H4 (cell line): ENCODE data around the gene CNKSR2. TPM values are rescaled to one million over a fixed set of nuclear protein-coding genes. Genes with fewer than 3 reads are reported as not detected.
"Not testable (repeated sequence)": the region's sequence is repeated elsewhere in the genome, so short reads cannot be mapped to it uniquely, and the experiment has no call there.

Experiments used
- DNase-seq: peaks from one replicate; pipeline ENCODE4 v3.0.0-alpha.2; 2015; ENCODE audit warnings: low spot score
- total RNA-seq: library from RNA; depleted of rRNA; stranded (reverse); fragments of >200 nt; shearing (Covaris generic); gene quantifications from 2 replicates; pipeline ENCODE4 v1.2.3, GENCODE V29; 2014

The CNKSR2 gene
- total RNA-seq, 1 experiment from 2014 or later: 6.0 TPM

DNA sequence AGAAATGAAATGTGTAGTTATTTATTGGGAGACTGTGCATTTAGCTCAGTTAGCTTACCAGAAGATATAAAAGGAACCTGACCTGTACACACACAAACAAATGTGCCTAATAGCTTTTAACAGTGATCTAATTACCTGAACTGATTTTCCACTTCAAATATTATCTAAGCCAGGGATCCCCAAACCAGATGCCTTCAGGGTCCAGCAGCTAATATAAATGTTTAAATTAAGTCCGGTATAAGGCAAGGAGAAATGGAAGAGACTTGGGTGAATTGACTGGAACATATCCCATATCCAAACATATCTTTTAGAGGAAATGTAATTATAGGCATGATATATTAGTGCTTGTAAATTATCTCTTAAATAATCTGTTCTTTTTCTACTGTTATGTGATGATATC, 66.7 kb downstream of the CNKSR2 start:
- DNase-seq: no peak

DNA sequence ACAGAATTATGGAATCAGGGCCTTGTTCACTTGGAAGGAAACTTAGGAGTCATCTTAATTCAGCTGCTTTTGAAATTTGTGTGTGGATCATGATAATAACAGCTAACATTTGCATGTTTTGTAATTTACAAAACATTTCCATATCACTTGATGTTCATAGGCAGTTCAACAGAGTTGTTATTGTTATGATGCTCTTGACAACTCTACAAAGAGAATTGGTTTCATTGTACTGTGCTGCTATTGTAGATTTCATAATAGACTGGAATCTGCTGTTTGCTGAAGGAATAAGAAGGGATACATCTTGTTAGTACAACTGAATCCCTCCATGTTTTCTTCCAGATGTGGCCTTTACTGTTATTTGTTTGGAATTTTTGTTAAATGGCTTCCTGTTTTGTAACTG, 83.5 kb downstream of the CNKSR2 start:
- no peak for DNase-seq

DNA sequence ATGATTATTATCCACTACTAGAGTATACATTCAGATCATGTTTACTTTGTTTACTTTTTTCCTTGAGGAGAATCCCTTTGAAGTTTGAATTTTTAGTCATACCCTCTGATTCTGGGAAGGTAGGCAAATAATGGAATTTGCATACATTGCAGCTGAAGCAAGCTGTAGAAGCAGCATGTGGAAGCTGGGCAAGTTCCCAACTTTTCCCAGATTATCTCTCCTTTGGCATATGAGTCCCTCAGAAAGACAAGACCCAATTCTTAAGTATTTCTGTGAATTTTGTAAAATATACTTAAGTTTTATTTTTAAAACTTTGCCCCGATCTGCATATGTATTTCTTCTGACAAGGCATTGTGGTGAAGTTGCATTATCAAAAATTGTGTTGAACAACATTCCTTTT, 94.9 kb downstream of the CNKSR2 start:
- DNase-seq: no peak

DNA sequence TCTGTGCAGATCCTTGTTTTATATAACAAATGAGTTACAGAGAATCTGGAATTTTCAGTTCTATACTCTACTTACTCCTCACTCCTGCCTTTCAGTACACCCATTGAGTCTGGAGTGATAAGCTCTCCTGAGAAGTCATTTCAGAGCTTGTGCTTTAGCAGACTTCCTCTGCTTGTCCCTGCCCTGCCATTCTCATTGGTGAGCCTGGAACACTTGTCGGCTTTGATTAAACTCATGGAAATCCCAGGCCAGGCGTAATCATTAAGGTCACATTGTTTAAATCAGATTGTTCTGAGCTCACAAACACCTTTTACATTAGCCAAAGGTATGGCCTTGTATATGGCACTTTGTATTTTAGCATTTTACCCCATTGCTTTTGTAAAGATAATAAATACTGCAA, 102.7 kb downstream of the CNKSR2 start:
- DNase-seq: no peak

DNA sequence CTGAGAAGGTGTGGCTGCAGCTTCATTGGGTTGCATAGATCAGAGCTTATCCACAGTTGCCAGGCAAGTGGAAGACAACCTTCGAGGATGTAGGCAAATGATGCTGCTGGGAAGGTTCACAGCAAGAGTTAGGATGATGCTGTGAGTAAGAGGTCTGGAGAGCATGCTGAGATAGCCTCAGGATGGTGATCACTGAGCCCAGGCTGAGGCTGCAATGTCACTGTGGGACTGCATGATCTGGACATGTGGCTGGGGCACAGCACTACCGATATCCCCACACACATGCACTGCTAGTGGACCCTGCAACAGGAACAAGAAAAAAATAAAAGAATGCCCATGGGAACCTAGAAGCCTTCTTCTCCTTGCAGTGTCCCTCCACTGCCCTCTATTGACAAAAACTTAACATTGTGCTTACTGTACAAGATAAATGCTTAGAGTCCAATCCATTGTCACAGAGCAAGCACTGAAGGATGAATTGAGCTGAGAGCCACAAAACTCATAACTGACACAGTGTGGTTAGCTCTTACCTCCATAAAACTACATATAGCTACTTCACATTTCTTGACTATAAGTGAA, 105.6 kb downstream of the CNKSR2 start:
- DNase-seq: peak; percentile 62

DNA sequence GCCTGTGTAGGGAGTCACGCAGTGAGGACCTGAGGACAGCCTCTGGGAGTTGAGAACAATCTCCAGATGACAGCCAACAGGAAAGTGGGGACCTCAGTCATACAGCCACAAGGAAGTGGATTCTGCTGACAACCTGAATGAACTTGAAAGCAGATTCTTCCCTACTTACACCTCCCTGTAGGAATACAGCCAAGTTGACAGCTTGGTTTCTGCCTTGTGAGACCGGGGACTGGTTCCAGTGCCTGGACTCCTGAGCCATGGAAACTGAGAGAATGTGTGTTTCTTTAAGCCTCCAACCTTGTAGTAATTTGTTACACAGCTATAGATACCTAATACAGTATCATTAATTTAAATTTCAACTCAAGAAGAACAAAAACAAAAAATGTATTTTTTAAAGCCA, 107.5 kb downstream of the CNKSR2 start:
- no peak for DNase-seq

DNA sequence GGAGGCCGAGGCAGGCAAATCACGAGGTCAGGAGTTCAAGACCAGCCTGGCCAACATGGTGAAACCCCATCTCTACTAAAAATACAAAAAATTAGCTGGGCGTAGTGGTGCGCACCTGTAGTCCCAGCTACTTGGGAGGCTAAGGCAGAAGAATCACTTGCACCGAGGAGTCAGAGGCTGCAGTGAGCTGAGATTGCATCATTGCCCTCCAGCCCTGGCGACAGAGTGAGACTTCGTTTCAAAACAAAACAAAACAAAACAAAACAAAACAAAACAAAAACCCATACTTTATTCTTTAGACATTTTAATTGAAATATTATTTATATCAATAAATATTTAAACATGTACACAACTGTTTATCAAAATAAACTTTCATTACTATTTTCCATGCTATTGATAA, 109.8 kb downstream of the CNKSR2 start:
- DNase-seq: not testable (repeated sequence)

DNA sequence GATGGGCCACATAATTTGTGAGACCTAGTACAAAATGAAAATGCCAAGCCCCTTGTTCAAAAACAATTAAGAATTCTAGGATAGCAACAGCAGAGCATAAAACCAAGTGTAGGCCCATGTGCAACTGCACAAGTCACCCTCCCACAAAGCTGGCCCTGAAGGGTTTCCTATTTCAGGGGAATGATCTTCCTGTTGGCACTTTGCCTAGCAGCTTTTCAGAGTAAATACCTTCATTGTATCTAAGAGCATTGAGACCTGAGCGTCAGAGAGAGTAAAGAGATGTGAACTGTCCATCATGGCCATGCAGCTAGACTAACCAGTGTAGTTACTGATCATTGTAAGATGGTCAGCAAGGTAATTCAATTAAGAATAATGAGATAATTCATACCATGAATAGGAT, 113.6 kb downstream of the CNKSR2 start:
- peak; percentile 13 for DNase-seq

DNA sequence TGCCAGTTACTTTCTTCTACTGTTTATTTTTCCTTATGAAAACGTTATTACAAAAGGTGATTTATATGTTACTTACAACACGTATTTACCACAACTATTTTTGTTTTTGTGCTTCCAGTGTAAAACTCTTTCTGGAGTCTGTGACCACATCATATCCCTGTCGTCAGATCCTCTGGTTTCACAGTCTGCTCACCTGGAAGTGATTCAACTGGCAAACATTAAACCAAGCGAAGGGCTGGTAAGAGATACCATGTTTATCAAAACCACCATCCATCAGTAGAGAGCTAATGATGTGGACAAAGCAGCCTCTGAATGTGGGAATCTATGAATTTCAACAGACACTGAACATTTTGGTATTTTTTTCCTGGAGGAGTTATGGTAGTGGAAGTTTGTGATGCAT, 116.1 kb downstream of the CNKSR2 start:
- DNase-seq: peak; percentile 28

DNA sequence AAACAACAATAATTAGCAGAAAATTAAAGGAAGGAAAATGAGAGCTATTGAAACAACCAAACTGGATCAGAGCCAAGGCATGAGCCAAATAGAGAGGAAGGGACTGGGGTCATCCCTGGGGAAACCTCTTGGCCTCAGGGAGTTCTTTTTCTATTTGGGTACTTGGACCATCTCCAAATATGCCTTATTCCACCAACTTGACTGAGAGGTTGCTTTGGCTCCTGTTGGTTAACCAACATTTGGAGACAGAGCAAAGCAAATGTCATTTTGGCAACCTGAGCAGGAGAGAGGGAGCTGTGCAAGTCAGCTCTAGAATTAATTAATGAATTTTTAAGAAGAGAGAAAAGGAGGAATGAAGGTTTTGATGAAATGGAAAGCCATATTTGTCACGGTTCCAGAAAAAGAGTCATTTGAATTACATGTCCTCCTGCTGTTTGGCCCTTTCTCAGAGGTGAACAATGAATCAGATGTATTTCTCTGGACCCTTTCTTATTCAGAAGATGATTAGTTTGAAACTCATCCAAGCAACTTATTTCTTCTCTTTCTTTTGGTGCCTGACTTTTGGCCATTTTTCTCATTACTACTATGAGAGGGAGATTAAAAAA, 119.1 kb downstream of the CNKSR2 start:
- DNase-seq: no peak

DNA sequence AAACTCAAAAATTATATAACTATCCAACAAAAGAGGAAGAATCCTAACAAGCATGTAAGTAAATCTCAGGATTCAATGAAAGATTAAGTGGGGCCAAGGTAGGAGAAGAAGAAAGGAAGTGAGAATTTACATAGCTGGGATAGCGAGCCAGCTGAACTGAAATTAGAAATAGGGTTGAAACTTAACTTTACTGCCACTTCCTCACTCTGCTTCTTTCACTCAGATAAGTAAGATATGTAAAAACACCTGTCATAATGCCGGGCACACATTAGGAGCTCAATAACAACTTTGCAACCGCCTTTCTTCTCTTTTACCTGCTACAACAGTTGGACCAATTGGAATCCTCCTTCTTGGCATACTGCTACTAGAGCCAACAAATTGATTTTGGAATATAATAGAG, 129.4 kb downstream of the CNKSR2 start:
- DNase-seq: no peak

DNA sequence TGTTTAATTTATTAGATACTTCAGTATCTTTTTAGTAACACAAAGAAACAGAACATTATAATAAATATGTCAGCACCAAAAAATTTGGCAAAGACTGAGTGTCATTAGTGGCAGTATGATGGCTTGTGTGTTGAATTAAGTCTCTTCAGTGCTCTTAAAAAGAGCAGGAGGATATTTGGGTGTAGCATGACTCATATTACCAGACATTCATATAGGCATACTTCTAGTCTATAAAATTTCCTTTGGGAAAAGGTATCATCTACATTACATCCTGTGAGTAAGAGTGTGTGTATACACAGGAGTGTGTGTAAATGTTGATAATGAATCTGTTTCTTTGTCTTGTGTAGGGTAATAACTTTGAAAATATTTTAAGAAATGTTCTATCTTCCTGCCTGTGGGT, 135.7 kb downstream of the CNKSR2 start:
- no peak for DNase-seq

DNA sequence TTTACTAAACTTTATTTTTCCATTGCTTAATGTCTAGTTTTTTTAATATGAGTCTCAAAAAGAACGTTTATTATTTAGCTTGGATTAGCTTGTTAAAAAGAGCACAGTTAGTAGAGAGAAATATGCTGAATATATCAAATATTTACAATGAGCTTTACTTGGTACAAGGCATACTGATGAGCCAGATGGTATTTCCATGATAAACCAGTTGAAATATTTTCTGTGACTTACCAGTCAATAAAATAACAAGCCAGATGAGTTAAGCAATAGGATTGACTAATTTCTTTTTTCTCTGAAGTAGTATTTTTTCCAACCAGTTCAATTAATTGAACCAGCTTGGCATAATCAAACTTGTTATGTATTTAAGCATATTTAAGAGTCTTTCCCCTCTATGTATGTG, 149.8 kb downstream of the CNKSR2 start:
- no peak for DNase-seq

DNA sequence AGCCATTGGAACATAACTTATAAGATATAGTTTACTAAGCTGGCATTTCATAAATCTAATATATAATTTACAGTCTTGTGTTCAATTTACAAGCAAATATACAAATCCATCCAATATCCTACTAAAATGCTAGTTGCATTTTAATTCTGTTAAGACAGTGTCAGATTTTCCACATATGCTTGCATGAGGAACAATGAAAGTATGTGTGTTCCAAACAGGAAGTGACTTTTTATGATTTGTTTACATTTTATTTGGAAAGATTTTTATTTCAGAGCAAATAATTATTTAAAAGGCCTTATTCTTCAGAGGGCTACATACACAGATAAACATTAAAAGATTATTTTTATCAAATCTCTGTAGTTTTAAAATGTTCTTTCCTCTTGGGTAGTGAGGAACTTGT, 153.9 kb downstream of the CNKSR2 start:
- peak; percentile 4 for DNase-seq

DNA sequence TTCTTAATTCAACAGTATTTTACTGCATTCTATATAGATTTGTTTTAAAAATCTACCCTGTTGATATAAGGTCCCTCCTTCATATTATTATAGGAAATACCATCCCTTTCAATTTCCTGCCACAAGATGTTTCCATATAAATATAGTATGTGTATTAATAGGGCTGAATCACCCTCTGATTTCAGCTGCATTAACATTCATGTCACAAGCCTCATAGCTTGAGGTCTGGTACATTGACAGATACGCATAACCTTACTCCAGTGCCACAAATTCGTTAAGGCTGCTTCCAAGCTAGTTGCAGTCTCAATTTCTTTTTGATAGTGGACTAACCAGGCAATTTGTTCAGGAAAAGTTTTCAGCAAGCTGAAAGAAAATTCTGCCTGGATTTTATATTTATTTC, 155.6 kb downstream of the CNKSR2 start:
- no peak for DNase-seq

DNA sequence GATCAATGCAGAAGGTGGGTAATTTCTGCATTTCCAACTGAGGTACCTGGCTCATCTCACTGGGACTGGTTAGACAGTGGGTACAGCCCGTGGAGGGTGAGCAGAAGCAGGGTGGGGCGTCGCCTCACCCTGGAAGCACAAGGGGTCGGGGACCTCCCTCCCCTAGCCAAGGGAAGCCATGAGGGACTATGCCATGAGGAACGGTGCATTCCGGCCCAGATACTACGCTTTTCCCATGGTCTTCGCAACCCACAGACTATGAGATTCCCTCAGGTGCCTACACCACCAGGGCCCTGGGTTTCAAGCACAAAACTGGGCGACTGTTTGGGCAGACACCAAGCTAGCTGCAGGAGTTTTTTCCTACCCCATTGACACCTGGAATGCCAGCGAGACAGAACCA, 170.4 kb downstream of the CNKSR2 start:
- DNase-seq: not testable (repeated sequence)

DNA sequence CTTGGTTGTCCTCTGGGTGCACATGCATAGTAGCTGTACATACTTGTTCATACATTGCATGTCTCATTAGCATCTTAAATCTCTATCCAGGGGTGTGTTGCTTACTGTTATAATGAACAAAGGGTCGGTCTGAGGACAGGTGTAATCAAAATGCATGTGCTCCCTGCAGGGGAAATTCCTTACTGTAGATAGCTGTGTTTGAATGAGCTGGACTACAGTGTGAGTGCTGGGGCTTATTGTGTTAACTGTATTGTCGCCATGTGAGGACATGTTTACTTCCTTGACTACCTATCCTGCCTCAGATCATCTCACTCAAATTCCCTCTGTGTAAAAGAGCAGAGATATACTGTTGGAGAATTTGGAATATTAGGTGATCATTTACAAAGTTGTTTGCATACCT, 185.2 kb downstream of the CNKSR2 start:
- no peak for DNase-seq

DNA sequence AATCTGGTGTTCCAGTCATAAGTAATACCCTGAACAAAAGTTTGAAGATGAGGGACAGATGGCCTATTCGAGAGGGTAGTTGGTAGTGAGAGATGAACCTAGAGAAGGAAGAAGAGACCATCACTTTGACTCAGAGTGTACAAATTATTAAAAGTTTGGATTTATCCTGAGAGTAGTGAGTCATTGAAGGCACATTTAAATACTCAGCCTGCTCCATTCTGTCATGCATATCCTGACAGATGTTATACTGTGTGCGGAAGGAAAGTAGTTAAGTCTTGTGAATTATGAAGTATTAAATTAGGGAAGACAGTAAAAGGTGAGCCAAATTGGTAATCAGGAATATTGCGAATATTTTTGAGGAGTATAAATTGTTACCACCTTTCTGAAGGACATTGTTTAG, 190.8 kb downstream of the CNKSR2 start:
- DNase-seq: no peak

DNA sequence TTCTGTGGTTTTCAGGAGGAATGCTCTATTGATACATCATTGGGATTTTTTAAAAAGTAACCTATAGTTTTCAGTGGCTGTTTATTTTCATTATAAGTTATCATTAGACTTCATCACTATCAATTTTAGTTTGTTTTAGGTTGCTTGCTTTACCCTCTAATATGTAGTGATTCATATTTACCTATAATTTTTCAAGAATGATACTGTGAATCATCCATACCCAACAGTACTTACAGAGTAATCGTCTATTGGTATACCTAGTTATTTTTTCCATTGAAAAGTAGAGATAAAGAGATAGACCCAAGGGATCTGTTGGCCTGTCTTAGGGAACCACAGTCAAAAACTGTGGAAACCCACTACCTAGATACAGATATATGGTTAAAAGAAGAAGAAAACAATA, 200.6 kb downstream of the CNKSR2 start:
- no peak for DNase-seq

DNA sequence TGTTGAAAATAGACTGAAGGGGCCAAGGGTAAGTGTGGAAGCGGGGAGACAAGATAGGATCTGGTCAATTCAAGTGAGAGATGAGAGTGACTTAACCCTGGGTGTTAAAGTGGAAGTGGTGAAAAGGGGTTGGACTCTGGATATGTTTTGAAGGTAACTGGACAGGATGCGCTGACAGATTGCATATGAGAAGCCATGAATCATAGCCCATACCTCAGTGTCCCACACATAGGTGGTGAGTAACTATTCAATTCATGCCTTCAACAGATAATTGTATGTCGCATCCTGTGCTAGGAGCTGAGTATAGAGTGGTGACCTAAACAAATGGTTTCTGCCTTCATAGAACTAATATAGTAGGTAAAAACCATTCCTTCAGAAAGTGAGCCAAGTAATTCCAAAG, 207.3 kb downstream of the CNKSR2 start:
- DNase-seq: no peak

DNA sequence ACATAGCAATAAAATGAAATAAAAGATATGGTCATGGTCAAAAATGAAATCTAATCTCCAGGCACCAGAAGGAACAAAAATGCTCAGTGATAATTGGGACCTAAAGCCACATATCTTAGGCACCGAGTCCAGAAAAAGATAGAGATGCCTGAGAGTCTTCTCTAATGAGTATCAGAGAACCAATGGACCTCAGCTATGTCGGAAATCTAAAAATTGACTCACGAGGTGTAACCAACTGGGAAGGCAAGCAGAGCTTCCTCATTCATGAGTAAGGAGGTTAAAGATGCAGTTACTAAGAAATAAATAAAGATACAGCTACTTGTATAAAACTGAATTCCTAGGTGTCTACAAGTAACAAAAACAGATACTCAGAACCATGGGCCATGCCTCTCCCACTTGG, 211.8 kb downstream of the CNKSR2 start:
- no peak for DNase-seq

DNA sequence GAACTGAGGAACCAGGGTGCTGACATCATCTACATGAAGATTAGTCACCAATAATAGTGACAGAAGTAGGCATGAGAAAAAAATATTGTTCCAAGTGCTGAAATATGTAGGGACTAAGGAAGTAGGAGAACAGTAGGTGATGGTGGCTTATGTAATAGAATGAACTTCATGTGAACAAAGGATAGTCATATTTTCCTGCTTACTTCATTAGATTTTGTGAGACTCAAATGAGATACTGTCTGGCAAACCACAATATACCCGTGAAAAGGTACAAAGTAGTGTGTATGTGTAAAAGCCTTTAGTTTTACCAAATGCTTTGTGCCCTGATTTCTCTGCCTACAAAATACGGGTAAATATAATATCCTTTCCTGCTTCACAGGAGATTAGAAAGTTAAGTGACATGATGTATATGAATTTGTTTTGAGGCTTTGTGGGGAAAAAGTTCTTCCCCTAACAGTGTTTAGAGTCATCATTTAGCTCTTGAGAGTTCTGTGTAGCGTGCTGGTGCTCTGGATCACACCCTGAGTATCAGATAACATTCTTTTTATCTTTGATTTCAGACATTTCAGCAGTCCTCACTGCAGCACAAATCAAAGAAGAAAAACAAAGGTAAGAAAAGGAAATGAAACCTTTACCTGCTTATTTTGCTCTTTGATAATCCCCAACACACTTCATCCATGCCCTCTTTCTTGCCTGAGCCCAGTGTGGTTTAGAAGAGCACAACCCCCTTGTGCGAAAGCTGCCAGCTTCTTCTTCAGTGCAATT, 216.0 kb downstream of the CNKSR2 start:
- no peak for DNase-seq

DNA sequence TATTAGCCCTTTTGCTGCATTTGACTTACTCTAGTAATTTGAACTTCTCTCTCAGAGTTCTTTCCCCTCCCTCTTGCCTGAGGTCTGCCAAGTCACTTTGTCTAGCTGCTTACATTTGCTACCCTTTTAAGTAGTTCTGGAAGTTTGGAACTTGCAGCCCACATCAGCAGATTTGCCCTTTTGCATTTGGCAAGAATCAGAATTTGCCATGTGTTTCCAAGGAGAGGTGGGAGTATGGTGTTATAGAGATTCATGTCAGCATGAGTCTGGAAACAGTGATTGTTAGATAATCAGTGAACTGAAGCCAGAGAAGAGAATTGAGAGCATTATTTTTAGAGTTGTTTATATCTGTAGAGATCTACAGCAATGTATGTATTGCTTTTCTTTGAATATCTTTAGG, 231.8 kb downstream of the CNKSR2 start:
- DNase-seq: no peak

DNA sequence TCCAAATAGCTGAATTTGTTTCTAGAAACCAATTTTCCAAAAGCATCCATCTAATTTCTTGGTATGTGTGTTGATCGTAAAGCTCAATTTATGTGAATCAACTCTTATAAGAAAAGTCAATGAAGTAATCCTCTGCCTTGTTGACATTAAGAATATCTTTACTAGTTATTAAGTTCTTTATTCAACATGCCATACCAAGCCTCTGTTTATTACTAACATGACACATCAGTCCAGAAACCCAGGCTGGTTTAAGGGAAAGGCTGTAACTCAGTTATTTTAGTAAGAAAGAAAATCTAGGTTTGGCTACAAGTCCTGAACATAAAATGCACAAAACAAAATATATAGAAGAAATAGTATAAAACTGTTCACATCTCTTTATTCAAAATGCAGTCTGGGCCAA, 235.9 kb downstream of the CNKSR2 start:
- DNase-seq: no peak
